Fibroblast of mammary gland (primary cell): ENCODE results near the gene DCLK2.

Source experiments
- DNase-seq: peaks from one replicate; pipeline ENCODE4 v3.0.0-alpha.2; 2010; ENCODE audit warnings: low read depth
- H3K4me3 ChIP-seq: 2 replicates; pipeline ENCODE4 v1.5.1; 2011; ENCODE audit warnings: low read depth, mild to moderate bottlenecking, low read length, moderate library complexity; ENCODE audit not compliant: control insufficient read depth
- TF ChIP-seq, protein P1 (sequence below): conservative IDR thresholded peaks from 2 replicates; pipeline ENCODE4 v1.5.1; 2011; ENCODE audit warnings: low read depth, low read length, inconsistent platforms; ENCODE audit not compliant: control insufficient read depth, insufficient read depth

The DCLK2 gene

DNA sequence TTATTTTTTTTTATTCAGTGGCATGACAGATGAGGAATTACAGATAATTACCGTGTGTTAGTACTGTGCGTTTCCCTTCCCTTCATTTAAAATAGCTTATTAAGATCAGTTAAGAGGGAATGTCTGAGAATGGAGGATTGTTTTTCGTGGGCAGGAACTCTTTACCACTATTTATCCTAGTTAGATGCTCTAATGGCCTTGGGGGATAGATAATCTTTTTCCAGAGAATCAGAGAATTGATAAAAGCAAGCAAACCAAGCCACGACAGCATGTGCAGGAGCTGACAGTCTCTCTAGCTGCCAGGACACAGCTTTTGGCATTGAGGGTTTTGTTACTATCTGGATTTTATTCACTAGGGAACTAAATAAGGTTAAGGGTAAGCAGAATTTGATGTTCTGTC is 128.7 kb downstream of the DCLK2 start:
- no peak overlapping the region for H3K4me3 ChIP-seq
- TF ChIP-seq, protein P1, sequence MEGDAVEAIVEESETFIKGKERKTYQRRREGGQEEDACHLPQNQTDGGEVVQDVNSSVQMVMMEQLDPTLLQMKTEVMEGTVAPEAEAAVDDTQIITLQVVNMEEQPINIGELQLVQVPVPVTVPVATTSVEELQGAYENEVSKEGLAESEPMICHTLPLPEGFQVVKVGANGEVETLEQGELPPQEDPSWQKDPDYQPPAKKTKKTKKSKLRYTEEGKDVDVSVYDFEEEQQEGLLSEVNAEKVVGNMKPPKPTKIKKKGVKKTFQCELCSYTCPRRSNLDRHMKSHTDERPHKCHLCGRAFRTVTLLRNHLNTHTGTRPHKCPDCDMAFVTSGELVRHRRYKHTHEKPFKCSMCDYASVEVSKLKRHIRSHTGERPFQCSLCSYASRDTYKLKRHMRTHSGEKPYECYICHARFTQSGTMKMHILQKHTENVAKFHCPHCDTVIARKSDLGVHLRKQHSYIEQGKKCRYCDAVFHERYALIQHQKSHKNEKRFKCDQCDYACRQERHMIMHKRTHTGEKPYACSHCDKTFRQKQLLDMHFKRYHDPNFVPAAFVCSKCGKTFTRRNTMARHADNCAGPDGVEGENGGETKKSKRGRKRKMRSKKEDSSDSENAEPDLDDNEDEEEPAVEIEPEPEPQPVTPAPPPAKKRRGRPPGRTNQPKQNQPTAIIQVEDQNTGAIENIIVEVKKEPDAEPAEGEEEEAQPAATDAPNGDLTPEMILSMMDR, result no peak
- DNase-seq, result no peak

GRCh38 chr4:150207871-150208270 is 129.6 kb downstream of the DCLK2 start:
- no peak for DNase-seq
- TF ChIP-seq, protein P1, result no peak
- H3K4me3 ChIP-seq, result no peak overlapping the region

DNA sequence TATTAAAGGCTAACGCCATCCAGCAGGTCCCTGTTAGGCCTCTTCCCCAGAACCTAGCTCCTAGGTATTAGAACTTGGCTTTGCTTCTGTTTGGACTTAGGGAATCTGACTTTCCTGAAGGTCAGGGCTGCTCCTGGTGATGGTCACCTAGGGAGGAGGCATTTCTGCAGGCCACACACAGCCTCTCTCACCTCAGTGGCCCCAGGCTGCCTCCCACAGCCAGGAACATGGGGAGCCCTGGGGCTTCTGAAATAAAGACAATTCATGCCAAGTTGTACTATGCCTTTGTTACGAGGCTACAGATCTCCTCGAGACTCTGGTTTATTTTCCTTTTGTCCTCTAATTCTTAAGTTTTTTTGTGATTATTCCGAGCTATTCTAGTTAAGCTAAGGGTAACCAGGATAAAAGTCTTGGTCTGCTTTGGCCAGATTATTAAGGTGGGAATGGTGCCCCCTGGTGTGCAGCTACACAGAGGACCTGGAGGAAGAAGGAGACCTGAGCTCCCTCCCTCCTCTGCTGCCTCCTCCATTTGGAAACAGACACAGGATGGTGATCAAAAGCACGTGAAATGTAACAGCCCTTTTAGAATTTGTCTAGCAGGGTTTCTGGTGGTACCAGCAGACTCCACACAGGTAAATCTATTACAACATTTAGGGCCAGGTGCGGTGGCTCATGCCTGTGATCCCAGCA is 131.0 kb downstream of the DCLK2 start:
- peak; percentile 76 for DNase-seq
- TF ChIP-seq, protein P1, result peak; percentile 62
- H3K4me3 ChIP-seq, result no peak overlapping the region

DNA sequence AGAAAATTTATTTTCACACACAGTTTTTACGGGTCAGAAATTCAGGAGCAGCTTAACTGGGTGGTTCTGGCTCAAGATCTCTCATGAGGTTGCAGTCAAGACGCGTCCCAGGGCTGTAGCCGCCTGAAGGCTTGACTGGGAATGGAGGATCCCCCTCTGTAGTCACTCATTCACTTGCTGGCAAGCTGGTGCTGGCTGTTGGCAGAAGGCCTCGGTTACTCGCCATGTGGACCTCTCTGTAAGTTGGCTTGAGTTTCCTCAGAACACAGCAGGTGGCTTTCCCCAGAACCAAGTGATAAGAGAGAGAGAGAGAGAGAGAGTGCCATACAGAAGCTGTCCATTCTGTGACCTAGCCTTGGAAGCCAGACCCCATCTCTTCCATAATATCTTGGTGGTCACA is 132.8 kb downstream of the DCLK2 start:
- DNase-seq, result peak; percentile 37
- TF ChIP-seq, protein P1, result no peak
- no peak overlapping the region for H3K4me3 ChIP-seq

DNA sequence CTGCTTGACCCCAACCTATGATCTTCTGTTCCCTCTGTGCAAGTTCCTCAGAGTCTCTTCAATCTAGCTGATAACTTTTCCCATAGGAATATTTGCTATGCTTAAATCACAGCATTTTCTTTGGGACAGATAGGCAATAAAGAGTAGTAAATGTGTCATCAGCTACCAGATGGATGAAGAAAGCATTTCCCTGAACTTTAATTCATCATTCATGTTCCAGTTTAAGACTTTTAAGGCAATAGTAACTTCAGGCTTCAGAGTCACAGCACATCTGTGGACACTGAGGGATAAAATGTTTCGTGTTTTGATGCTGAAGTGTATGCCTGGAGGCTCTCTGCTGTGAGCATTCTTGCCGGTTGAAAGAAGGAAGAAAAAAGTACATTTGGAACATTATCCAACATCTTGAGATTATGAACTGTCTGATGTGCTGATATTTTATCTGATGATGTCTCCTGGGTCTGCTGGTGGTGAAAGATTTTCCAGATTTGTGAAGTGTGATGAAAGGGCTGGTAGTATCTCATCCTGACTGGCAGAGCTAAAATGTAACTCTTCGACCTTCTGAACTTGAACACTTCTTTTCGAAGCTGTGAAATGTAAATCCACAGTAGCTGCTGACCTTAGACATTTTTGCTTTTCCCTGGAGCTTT is 133.7 kb downstream of the DCLK2 start:
- TF ChIP-seq, protein P1, result no peak
- no peak overlapping the region for H3K4me3 ChIP-seq
- peak; percentile 74 for DNase-seq

DNA sequence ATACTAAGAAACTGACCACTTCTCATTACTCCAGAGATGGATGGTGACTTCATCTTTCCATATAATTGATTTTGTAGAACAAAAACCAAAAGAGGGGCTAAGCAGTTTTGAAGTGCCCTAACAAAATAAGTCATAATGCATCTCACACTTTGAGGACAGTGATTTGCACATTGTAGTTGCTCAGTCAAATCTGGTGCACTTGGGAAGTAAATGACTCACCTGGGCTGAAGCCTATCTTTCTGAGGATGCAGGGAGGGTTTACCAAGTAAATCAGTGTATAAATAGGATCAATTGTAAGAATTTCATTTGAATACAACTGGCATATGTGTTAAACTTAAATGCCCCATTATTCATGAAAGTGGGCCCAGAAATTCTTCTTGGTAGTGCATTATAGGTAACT is 134.2 kb downstream of the DCLK2 start:
- no peak overlapping the region for H3K4me3 ChIP-seq
- TF ChIP-seq, protein P1, result no peak
- no peak for DNase-seq

GRCh38 chr4:150212927-150213326 is 134.7 kb downstream of the DCLK2 start:
- TF ChIP-seq, protein P1, result no peak
- H3K4me3 ChIP-seq, result no peak overlapping the region
- no peak for DNase-seq
